PC-3 (cell line): ENCODE results near the gene GSTP1. TPM values are rescaled to one million over a fixed set of nuclear protein-coding genes. Genes with fewer than 3 reads are reported as not detected.
"Not testable (repeated sequence)": the region's sequence is repeated elsewhere in the genome, so short reads cannot be mapped to it uniquely, and the experiment has no call there.

Experiments
- ATAC-seq: fragments of 200-7000 bp; cut with Tn5 transposase; 2 replicates; pipeline ENCODE4 v1.9.1; 2020; ENCODE audit warnings: mild to moderate bottlenecking, moderate library complexity
- BruUV-seq: library from RNA; stranded (reverse); fragments of 400-500 nt; replicated peaks from 2 replicates; lab custom pipeline; 2021; lab: Mats Ljungman, UMichigan
- CTCF ChIA-PET: fragments of 300-600 bp; sonication (Branson Sonifier 250); formaldehyde crosslinking; loops from one replicate; lab custom pipeline; 2022; ENCODE audit warnings: antibody characterized with exemption; lab: Charles Lee
- POLR2A ChIA-PET: fragments of 300-600 bp; sonication (Branson Sonifier 250); formaldehyde crosslinking; loops from one replicate; lab custom pipeline; 2022; ENCODE audit warnings: antibody characterized with exemption; ENCODE audit not compliant: unreplicated experiment; lab: Charles Lee
- DNase-seq: peaks from one replicate; pipeline ENCODE4 v3.0.0-alpha.2; 2015
- H2AFZ ChIP-seq: fragments of 300-600 bp; sonication (generic); 2 replicates; pipeline ENCODE4 v1.6.0; 2016; ENCODE audit warnings: antibody characterized with exemption, low read length
- H3F3A ChIP-seq: fragments of 300-600 bp; sonication (generic); one replicate; pipeline ENCODE4 v1.6.0; 2017; ENCODE audit warnings: antibody characterized with exemption, low read length, control low read depth, mild to moderate bottlenecking; ENCODE audit not compliant: unreplicated experiment
- H3K27ac ChIP-seq: fragments of 300-600 bp; sonication (generic); 2 replicates; pipeline ENCODE4 v1.5.1; 2016; ENCODE audit warnings: mild to moderate bottlenecking, low read length
- H3K27me3 ChIP-seq: fragments of 300-600 bp; sonication (generic); 2 replicates; pipeline ENCODE4 v1.6.1; 2016; ENCODE audit warnings: low read length, mixed read lengths
- H3K36me3 ChIP-seq: fragments of 300-600 bp; sonication (generic); 2 replicates; pipeline ENCODE4 v1.6.1; 2016; ENCODE audit warnings: low read depth, mixed run types, low read length, mixed read lengths
- H3K4me1 ChIP-seq: fragments of 300-600 bp; sonication (generic); 2 replicates; pipeline ENCODE4 v1.5.1; 2016; ENCODE audit warnings: low read length; ENCODE audit not compliant: insufficient read depth
- H3K4me2 ChIP-seq: fragments of 300-600 bp; sonication (generic); 2 replicates; pipeline ENCODE4 v1.6.0; 2016; ENCODE audit warnings: low read length
- H3K4me3 ChIP-seq: fragments of 300-600 bp; sonication (generic); 2 replicates; pipeline ENCODE4 v1.5.1; 2016; ENCODE audit warnings: mild to moderate bottlenecking, low read length, mixed read lengths
- H3K79me2 ChIP-seq: fragments of 300-600 bp; sonication (generic); 2 replicates; pipeline ENCODE4 v1.6.1; 2017; ENCODE audit warnings: low read length, mixed read lengths
- H3K9ac ChIP-seq: fragments of 300-600 bp; sonication (generic); 2 replicates; pipeline ENCODE4 v1.6.0; 2016; ENCODE audit warnings: mild to moderate bottlenecking, low read length
- H3K9me2 ChIP-seq: fragments of 300-600 bp; sonication (generic); replicated peaks from 2 replicates; pipeline ENCODE4 v1.6.1; 2016; ENCODE audit warnings: mixed run types, low read length, mixed read lengths
- H3K9me3 ChIP-seq: fragments of 300-600 bp; sonication (generic); 2 replicates; pipeline ENCODE4 v1.6.1; 2016; ENCODE audit warnings: low read length, mixed read lengths
- H4K20me1 ChIP-seq: fragments of 300-600 bp; sonication (generic); 2 replicates; pipeline ENCODE4 v1.6.1; 2016; ENCODE audit warnings: low read length, mixed read lengths
- EZH2 ChIP-seq: fragments of 300-600 bp; sonication (generic); IDR thresholded peaks from one replicate; pipeline ENCODE4 v1.6.1; 2017; ENCODE audit warnings: antibody characterized with exemption, mild to moderate bottlenecking, low read length; ENCODE audit not compliant: unreplicated experiment
- EZH2phosphoT487 ChIP-seq: fragments of 300-600 bp; sonication (generic); IDR thresholded peaks from 2 replicates; pipeline ENCODE4 v1.6.1; 2018; ENCODE audit warnings: mild to moderate bottlenecking, antibody characterized with exemption, low read length, borderline replicate concordance
- intact Hi-C: fragments of 100-400 bp; cut with micrococcal nuclease; formaldehyde crosslinking; loops from 2 replicates; pipeline ENCODE4 v1.9.0; 2023
- total RNA-seq: library from RNA; depleted of rRNA; stranded (reverse); fragments of >200 nt; gene quantifications from 2 replicates; pipeline ENCODE4 v1.2.3, GENCODE V29; 2014
- TF ChIP-seq, protein P1 (sequence below): fragments of 300-600 bp; sonication (generic); conservative IDR thresholded peaks from 2 replicates; pipeline ENCODE4 v1.5.1; 2017; ENCODE audit warnings: antibody characterized with exemption, low read depth, mild to moderate bottlenecking, low read length

Gene GSTP1
- total RNA-seq, 1 experiment from 2014 or later = 1,154 TPM

- BruUV-seq = no TSS peak
- Histone ChIP-seq H3K36me3 (no peaks in the 10 kb centered on the region), H3K4me2 (no peak overlapping the region), H3K4me3 (no peak overlapping the region), H3K9me2 (no peaks in the 10 kb centered on the region), H3K27ac (no peak overlapping the region), H3K27me3 (no peaks in the 10 kb centered on the region), H3K9me3 (no peaks in the 10 kb centered on the region), H3K79me2 (no peaks in the 10 kb centered on the region), H3K4me1 (no peaks in the 10 kb centered on the region), H3K9ac (no peak overlapping the region), H2AFZ (no peak overlapping the region), H4K20me1 (no peaks in the 10 kb centered on the region), H3F3A (no peaks in the 10 kb centered on the region)
- CTCF ChIA-PET = no interaction called here
- no peak for DNase-seq
- intact Hi-C loops = no loop called here
- TF ChIP-seq, protein P1, sequence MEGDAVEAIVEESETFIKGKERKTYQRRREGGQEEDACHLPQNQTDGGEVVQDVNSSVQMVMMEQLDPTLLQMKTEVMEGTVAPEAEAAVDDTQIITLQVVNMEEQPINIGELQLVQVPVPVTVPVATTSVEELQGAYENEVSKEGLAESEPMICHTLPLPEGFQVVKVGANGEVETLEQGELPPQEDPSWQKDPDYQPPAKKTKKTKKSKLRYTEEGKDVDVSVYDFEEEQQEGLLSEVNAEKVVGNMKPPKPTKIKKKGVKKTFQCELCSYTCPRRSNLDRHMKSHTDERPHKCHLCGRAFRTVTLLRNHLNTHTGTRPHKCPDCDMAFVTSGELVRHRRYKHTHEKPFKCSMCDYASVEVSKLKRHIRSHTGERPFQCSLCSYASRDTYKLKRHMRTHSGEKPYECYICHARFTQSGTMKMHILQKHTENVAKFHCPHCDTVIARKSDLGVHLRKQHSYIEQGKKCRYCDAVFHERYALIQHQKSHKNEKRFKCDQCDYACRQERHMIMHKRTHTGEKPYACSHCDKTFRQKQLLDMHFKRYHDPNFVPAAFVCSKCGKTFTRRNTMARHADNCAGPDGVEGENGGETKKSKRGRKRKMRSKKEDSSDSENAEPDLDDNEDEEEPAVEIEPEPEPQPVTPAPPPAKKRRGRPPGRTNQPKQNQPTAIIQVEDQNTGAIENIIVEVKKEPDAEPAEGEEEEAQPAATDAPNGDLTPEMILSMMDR = no peak
- TF ChIP-seq EZH2phosphoT487 (no peak), EZH2 (no peak)
- POLR2A ChIA-PET = no interaction called here
- ATAC-seq = no peak
Observed at GRCh38 chr11:67545280-67545679, 38.3 kb upstream of the GSTP1 start.

DNA sequence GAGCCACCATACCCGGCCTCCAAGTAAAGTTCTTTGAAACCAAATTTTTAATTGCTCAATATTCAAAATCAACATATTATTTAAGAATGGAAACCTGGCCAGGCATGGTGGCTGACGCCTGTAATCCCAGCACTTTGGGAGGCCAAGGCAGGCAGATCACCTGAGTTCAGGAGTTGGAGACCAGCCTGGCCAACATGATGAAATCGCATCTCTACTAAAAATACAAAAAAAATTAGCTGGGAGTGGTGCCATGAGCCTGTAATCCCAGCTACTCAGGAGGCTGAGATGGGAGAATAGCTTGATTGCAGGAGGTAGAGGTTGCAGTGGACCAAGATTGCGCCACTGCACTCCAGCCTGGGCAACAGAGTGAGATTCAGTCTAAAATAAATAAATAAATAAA lies 35.5 kb upstream of the GSTP1 start:
- DNase-seq, H4K20me1 ChIP-seq, H3F3A ChIP-seq, intact Hi-C loops, H3K4me2 ChIP-seq, H3K4me3 ChIP-seq, H2AFZ ChIP-seq, H3K79me2 ChIP-seq, H3K9me2 ChIP-seq, H3K4me1 ChIP-seq, H3K36me3 ChIP-seq, H3K9ac ChIP-seq, H3K27me3 ChIP-seq, H3K27ac ChIP-seq, ATAC-seq, BruUV-seq: not testable (repeated sequence)
- ChIA-PET CTCF (interaction anchor here (0.6 kb wide), 1 partner anchor 16 kb away, joined by 3 read pairs; no protein-coding TSS in a partner anchor), POLR2A (interaction anchor here (0.5 to 0.7 kb wide), 2 partner anchors 21 to 36 kb away, joined by 3 to 5 read pairs; no protein-coding TSS in a partner anchor)
- peaks cover 16% of the 10 kb centered on the region; the same call in 1 of the 2 replicates for H3K9me3 ChIP-seq

DNA sequence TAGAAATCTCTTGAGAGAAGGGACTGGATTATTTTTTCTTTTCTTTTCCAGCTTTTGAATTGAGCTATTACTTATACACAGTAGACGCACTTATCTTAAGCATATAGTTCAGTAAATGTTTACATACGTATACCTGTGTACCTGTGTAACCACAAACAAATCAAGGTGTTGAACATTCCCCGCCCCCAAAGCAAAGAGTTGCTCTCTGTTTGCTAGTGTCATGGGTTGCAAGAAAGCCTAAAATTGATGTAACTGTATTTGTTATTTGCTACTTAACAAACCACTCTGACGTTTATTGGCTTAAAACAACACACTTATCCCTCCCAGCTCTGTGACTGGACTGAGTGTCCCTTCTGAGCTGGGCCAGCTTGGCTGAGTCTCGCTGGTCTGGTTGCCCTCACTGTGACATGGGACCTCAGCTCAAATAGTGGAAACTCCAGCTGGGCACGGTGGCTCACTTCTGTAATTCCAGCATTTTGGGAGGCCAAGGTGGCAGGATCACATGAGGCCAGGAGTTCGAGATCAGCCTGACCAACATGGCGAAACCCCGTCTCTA lies 35.0 kb upstream of the GSTP1 start:
- H3K36me3 ChIP-seq = no peaks in the 10 kb centered on the region
- no peaks in the 10 kb centered on the region for H3K4me1 ChIP-seq
- H4K20me1 ChIP-seq = no peaks in the 10 kb centered on the region
- BruUV-seq = no TSS peak
- CTCF ChIA-PET = no interaction called here
- H3F3A ChIP-seq = no peaks in the 10 kb centered on the region
- no peaks in the 10 kb centered on the region for H3K9me2 ChIP-seq
- DNase-seq = no peak
- intact Hi-C loops = no loop called here
- H3K9ac ChIP-seq = no peak overlapping the region
- POLR2A ChIA-PET = interaction anchor here (0.5 to 0.7 kb wide), 3 partner anchors 21 to 178 kb away, joined by 3 to 5 read pairs (median 3); no protein-coding TSS in a partner anchor
- H3K27ac ChIP-seq = no peak overlapping the region
- H3K4me3 ChIP-seq = no peak overlapping the region
- H2AFZ ChIP-seq = no peak overlapping the region
- no peaks in the 10 kb centered on the region for H3K27me3 ChIP-seq
- no peak for TF ChIP-seq EZH2
- TF ChIP-seq, protein P1 = no peak
- TF ChIP-seq EZH2phosphoT487 = no peak
- H3K9me3 ChIP-seq = peaks cover 16% of the 10 kb centered on the region; the same call in 1 of the 2 replicates
- peak; percentile 15; the same call in 1 of the 2 replicates for ATAC-seq
- no peaks in the 10 kb centered on the region for H3K79me2 ChIP-seq
- H3K4me2 ChIP-seq = no peak overlapping the region
